Stimulated activated CD8-positive, alpha-beta memory T cell treated with anti-CD3 and anti-CD28 coated beads, Interleukin-15, amount 100 ng/mL, for 4 hours (primary cell): ENCODE data around the gene RGS9.

Experiments
- DNase-seq, 2 donors: peaks; one replicate each; pipeline ENCODE4 v3.0.0-alpha.2; 2020; ENCODE audit warnings: low read depth in 2 of 2

RGS9 gene

DNA sequence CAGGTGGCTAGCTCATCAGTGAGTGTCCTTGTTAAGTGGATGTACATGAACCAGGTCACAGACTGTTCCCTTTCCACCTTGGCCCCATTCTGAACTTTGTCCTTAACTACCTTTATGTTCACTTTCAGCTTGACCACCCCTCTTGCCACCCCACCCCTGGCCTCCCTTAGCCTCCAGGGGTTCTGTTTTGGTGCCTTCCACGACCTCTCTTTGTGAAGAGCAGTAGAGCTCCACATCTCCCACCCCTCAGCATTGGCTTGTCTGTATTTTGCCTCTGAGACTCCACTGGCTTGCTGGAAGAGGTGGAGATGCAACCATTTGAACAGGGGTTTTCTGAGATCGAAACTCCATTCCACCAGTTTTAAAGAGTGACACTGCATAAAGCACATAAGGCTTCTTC, 123.5 kb downstream of the RGS9 start:
- no peak for DNase-seq

- no peak for DNase-seq
These were observed 124.0 kb downstream of the RGS9 start for GRCh38 chr17:65261152-65261551.

GRCh38 chr17:65261682-65262636, 124.8 kb downstream of the RGS9 start:
- DNase-seq: no peak

DNA sequence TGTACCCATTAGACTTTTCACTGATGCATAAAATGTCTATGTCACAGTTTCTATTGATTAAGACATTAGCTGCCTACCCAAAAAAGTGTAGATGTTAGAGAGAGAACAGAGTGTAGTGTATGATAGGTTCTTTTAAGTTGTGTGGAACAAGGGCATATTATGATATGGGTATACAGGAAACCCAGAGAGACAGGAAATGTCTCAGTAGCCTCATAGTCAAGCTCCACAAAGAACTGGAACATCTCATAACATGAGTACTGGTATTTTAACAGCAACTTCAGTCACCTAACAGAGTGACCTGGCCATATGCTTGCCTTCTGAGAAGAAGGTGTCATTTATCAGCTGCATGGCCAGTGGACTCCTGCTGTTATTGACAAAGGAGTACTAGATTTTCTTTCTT, 128.1 kb downstream of the RGS9 start:
- no peak for DNase-seq

DNA sequence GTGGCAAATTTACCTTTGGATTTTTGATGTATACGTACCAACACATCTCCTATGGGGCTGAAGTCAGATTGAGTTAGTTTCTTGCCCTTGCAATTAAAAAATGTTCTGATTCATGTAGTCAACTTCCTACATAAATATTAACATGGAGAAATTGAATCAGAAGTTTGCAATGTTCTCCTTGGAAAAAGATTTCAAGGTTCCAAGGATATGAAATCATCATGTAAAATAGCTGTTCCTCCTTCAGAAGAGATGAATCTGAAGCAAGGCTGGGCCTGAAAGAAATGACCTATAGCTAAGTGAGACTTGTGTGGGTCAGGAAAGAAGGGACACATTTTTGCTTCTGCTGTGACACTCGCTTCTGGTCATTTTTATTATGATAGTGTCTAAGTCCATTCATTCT, 131.7 kb downstream of the RGS9 start:
- DNase-seq: no peak

DNA sequence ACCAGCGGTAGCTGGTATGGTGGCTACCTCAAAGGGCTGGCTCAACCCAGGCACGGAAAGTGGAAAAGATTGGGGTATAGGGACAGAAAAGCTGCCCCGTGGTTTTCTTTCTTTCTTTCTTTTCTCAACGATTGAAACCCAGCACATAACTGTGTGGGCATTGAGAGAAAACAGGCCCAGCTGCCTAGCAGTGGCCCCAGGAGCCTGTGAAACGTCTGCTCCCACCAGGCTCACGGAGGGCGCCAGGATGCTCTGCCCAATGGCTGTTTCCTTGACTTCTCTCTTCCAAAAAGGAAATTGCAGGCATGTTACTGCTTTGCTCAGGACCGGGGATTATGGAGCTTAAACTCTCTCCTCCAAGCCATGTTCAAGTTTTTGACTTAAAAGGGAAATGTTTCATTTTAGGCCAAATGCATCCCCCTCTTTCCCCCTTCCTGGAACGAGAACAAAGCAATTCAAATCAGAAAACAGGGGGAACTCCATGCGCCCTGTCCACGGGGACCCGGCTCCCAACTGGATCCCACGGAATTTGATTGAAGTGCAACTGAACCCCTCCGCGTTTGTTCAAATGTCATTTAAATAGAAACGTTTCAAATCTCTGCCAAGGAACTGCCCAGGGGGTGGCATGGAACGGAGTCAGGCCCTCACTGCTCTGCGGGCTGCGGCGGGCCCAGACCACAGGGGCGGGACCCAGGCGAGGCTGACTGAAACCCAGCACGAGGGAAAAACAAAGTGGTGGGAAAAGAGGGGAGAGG, 133.5 kb downstream of the RGS9 start:
- DNase-seq: no peak

- DNase-seq: no peak
These were observed 134.1 kb downstream of the RGS9 start for GRCh38 chr17:65271296-65271695.
